Breast epithelium (tissue), 3 donors: ENCODE data around the gene PLCXD3.

Experiments used
- CTCF ChIP-seq, 3 donors: fragments of 450-650 bp; IDR thresholded peaks; one replicate each; pipeline ENCODE4 v1.5.1; 2016 to 2017; ENCODE audit warnings: antibody characterized with exemption in 3 of 3, mild to moderate bottlenecking in 3 of 3, moderate library complexity in 3 of 3
- POLR2A ChIP-seq: fragments of 450-650 bp; IDR thresholded peaks from one replicate; pipeline ENCODE4 v1.6.1; 2016; ENCODE audit warnings: antibody characterized with exemption, mild to moderate bottlenecking, moderate library complexity
- POLR2AphosphoS5 ChIP-seq, 3 donors: sonication (generic); formaldehyde crosslinking; IDR thresholded peaks; one replicate each; pipeline ENCODE4 v1.6.1; 2017; ENCODE audit warnings: antibody characterized with exemption in 3 of 3

DNA sequence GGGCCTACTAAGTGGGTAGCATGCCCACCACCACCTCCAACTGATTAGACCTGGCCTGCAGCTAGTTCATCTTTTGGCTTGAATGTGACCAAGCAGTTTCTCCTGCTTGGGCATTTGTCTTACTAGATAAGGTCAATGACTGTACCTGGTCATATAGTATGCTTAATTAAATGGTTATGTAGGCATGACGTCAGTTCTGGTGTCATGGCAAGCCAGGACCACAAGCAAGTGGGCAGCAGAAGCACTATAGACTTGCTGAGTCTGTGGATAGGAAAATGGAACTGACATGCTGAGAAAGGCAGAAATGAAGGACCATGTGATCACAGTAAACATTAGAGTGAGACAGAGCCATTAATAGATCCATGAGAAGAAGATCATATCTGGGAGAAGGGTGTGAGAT, 241.5 kb downstream of the PLCXD3 start:
- TF ChIP-seq POLR2AphosphoS5 (IDR thresholded peaks at IDR 0.05) (no peak), CTCF (IDR thresholded peaks at IDR 0.05) (no peak), POLR2A (no peak)
